SK-N-SH (cell line): ENCODE data around the gene SLC22A23.

Experiments
- EP300 ChIP-seq, 2 experiments: IDR thresholded peaks; 2 replicates each; pipeline versions ENCODE4 v1.4.0 to v1.6.1; 2012; ENCODE audit warnings: borderline replicate concordance in 1 of 2, low read depth in 1 of 2, low read length in 1 of 2
- GABPA ChIP-seq: IDR thresholded peaks from 2 replicates; pipeline ENCODE4 v1.4.0; 2012; ENCODE audit warnings: low read depth, mild to moderate bottlenecking
- MEF2A ChIP-seq: IDR thresholded peaks from 2 replicates; pipeline ENCODE4 v1.4.0; 2012; ENCODE audit warnings: low read depth, borderline replicate concordance
- NFIC ChIP-seq: IDR thresholded peaks from 2 replicates; pipeline ENCODE4 v1.4.0; 2012; ENCODE audit warnings: borderline replicate concordance
- POLR2AphosphoS5 ChIP-seq: IDR thresholded peaks from 2 replicates; pipeline ENCODE4 v1.6.1; 2012; ENCODE audit warnings: low read depth, low read length
- RCOR1 ChIP-seq: fragments of 150-350 bp; IDR thresholded peaks from 2 replicates; pipeline ENCODE4 v1.6.1; 2017; ENCODE audit warnings: antibody characterized with exemption, low read length
- TF ChIP-seq, protein P1 (sequence below): fragments of 200-600 bp; sonication (generic); IDR thresholded peaks from 2 replicates; pipeline ENCODE4 v1.6.1; 2017; ENCODE audit warnings: antibody characterized with exemption, mild to moderate bottlenecking, moderate library complexity
- TF ChIP-seq, protein P2 (sequence below): fragments of 150-350 bp; IDR thresholded peaks from 2 replicates; pipeline ENCODE4 v1.6.1; 2017; ENCODE audit warnings: antibody characterized with exemption, low read length, low read depth, borderline replicate concordance

DNA sequence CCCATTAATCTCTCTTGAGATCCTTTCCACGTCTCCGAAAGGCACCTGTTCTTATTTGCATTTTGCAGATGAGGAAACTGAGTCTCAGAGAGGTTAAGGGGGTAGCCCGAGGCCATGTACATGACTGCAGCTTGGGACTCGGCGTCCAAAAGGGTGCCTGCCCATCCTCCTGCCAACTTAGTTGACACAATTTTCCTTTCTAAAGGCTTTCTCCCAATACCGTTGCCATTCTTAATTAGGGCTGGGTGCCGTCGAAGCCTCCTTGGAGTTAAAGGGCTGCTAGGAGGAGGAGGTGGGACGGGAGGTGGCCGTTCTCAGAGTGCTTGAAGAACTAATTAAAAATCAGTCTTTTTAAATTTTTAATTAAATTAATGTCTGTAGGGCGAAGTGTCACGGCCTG is 198.6 kb downstream of the SLC22A23 start:
- TF ChIP-seq EP300 (IDR thresholded peaks at IDR 0.05; ENCODE audit: borderline replicate concordance in 1 of 2, low read depth in 1 of 2, low read length in 1 of 2), result no peak
- TF ChIP-seq, protein P1, sequence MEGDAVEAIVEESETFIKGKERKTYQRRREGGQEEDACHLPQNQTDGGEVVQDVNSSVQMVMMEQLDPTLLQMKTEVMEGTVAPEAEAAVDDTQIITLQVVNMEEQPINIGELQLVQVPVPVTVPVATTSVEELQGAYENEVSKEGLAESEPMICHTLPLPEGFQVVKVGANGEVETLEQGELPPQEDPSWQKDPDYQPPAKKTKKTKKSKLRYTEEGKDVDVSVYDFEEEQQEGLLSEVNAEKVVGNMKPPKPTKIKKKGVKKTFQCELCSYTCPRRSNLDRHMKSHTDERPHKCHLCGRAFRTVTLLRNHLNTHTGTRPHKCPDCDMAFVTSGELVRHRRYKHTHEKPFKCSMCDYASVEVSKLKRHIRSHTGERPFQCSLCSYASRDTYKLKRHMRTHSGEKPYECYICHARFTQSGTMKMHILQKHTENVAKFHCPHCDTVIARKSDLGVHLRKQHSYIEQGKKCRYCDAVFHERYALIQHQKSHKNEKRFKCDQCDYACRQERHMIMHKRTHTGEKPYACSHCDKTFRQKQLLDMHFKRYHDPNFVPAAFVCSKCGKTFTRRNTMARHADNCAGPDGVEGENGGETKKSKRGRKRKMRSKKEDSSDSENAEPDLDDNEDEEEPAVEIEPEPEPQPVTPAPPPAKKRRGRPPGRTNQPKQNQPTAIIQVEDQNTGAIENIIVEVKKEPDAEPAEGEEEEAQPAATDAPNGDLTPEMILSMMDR, result no peak
- TF ChIP-seq, protein P2, sequence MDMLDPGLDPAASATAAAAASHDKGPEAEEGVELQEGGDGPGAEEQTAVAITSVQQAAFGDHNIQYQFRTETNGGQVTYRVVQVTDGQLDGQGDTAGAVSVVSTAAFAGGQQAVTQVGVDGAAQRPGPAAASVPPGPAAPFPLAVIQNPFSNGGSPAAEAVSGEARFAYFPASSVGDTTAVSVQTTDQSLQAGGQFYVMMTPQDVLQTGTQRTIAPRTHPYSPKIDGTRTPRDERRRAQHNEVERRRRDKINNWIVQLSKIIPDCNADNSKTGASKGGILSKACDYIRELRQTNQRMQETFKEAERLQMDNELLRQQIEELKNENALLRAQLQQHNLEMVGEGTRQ, result no peak
- no peak for TF ChIP-seq NFIC
- TF ChIP-seq MEF2A, result no peak
- no peak for TF ChIP-seq GABPA
- TF ChIP-seq POLR2AphosphoS5, result no peak
- TF ChIP-seq RCOR1, result no peak
